IMR-90 (cell line): ENCODE data around the gene USP16. TPM values are rescaled to one million over a fixed set of nuclear protein-coding genes. Genes with fewer than 3 reads are reported as not detected.
"Not testable (repeated sequence)": the region's sequence is repeated elsewhere in the genome, so short reads cannot be mapped to it uniquely, and the experiment has no call there.

Source experiments
- ATAC-seq: fragments of 200-7000 bp; cut with Tn5 transposase; 2 replicates; pipeline ENCODE4 v1.9.1; 2020; ENCODE audit warnings: low read depth, mild to moderate bottlenecking, moderate library complexity
- BruUV-seq: library from RNA; stranded (reverse); fragments of 400-500 nt; replicated peaks from 2 replicates; lab custom pipeline; 2021; lab: Mats Ljungman, UMichigan
- CTCF ChIA-PET: fragments of 300-600 bp; formaldehyde crosslinking; extraction: SDS; loops from one replicate; lab custom pipeline; 2021; ENCODE audit warnings: antibody characterized with exemption; lab: Yijun Ruan, JAX
- POLR2A ChIA-PET: fragments of 300-600 bp; sonication (Branson Sonifier 250); formaldehyde crosslinking; loops from one replicate; lab custom pipeline; 2022; ENCODE audit warnings: antibody characterized with exemption; ENCODE audit not compliant: unreplicated experiment; lab: Charles Lee
- DNase-seq: peaks from one replicate; pipeline ENCODE4 v3.0.0; 2013
- H2AFZ ChIP-seq: replicated peaks from 2 replicates; pipeline ENCODE3; 2013; ENCODE audit warnings: low read length, mild to moderate bottlenecking; ENCODE audit not compliant: poor library complexity
- H2AK5ac ChIP-seq: 2 replicates; pipeline ENCODE4 v1.6.1; 2013; ENCODE audit warnings: low read depth, low read length, inconsistent platforms
- H2AK9ac ChIP-seq: replicated peaks from 2 replicates; pipeline ENCODE3; 2013; ENCODE audit warnings: mild to moderate bottlenecking, low read depth, low read length, moderate library complexity; ENCODE audit not compliant: poor library complexity
- H2BK120ac ChIP-seq: 2 replicates; pipeline ENCODE4 v1.6.1; 2013; ENCODE audit warnings: low read depth, low read length, inconsistent platforms
- H2BK15ac ChIP-seq: 3 replicates; pipeline ENCODE4 v1.6.1; 2013; ENCODE audit warnings: low read depth, low read length, inconsistent platforms
- H2BK20ac ChIP-seq: 2 replicates; pipeline ENCODE4 v1.6.1; 2013; ENCODE audit warnings: low read depth, mild to moderate bottlenecking, inconsistent platforms, low read length, moderate library complexity
- H2BK5ac ChIP-seq: 2 replicates; pipeline ENCODE4 v1.6.1; 2013; ENCODE audit warnings: mild to moderate bottlenecking, low read depth, low read length, inconsistent platforms; ENCODE audit not compliant: poor library complexity, severe bottlenecking
- H3K14ac ChIP-seq: replicated peaks from 2 replicates; pipeline ENCODE4 v1.6.1; 2013; ENCODE audit warnings: low read depth, low read length, inconsistent platforms
- H3K18ac ChIP-seq: 2 replicates; pipeline ENCODE4 v1.6.1; 2013; ENCODE audit warnings: low read depth, low read length, control low read depth
- H3K23ac ChIP-seq: 2 replicates; pipeline ENCODE4 v1.6.1; 2013; ENCODE audit warnings: low read depth, low read length, inconsistent platforms
- H3K27ac ChIP-seq: 2 replicates; pipeline ENCODE4 v1.5.1; 2013; ENCODE audit warnings: mild to moderate bottlenecking, control low read depth, low read length; ENCODE audit not compliant: insufficient read depth
- H3K27me3 ChIP-seq: 2 replicates; pipeline ENCODE4 v1.6.1; 2013; ENCODE audit warnings: low read length; ENCODE audit not compliant: control insufficient read depth, insufficient read depth
- H3K36me3 ChIP-seq: 2 replicates; pipeline ENCODE4 v1.6.1; 2013; ENCODE audit warnings: low read length, mixed read lengths; ENCODE audit not compliant: control insufficient read depth, insufficient read depth
- H3K4ac ChIP-seq: 2 replicates; pipeline ENCODE4 v1.6.1; 2013; ENCODE audit warnings: low read depth, low read length, inconsistent platforms
- H3K4me1 ChIP-seq: 2 replicates; pipeline ENCODE4 v1.6.1; 2013; ENCODE audit warnings: low read length, mixed read lengths; ENCODE audit not compliant: control insufficient read depth, insufficient read depth
- H3K4me2 ChIP-seq: 2 replicates; pipeline ENCODE4 v1.6.1; 2013; ENCODE audit warnings: low read depth, mild to moderate bottlenecking, control low read depth, low read length, moderate library complexity
- H3K4me3 ChIP-seq: 2 replicates; pipeline ENCODE4 v1.5.1; 2013; ENCODE audit warnings: low read depth, mild to moderate bottlenecking, control low read depth, low read length, moderate library complexity; ENCODE audit not compliant: insufficient read depth
- H3K56ac ChIP-seq: 2 replicates; pipeline ENCODE4 v1.6.1; 2013; ENCODE audit warnings: low read length, inconsistent platforms; ENCODE audit not compliant: insufficient read depth; ENCODE audit errors: extremely low read depth
- H3K79me1 ChIP-seq, 2 experiments: 2 replicates each; pipeline ENCODE4 v1.6.1; 2013; ENCODE audit warnings: low read length in 2 of 2, inconsistent platforms in 1 of 2, low read depth in 1 of 2
- H3K9ac ChIP-seq: 2 replicates; pipeline ENCODE4 v1.6.1; 2013; ENCODE audit warnings: low read depth, low read length, control low read depth
- H3K9me1 ChIP-seq: 2 replicates; pipeline ENCODE4 v1.6.1; 2013; ENCODE audit warnings: low read length, inconsistent platforms; ENCODE audit not compliant: insufficient read depth
- H3K9me3 ChIP-seq: 2 replicates; pipeline ENCODE4 v1.6.1; 2013; ENCODE audit warnings: low read length; ENCODE audit not compliant: control insufficient read depth, insufficient read depth
- H4K20me1 ChIP-seq: 2 replicates; pipeline ENCODE4 v1.6.1; 2013; ENCODE audit warnings: low read length, inconsistent platforms; ENCODE audit not compliant: insufficient read depth
- H4K5ac ChIP-seq: 2 replicates; pipeline ENCODE4 v1.6.1; 2013; ENCODE audit warnings: mild to moderate bottlenecking, low read depth, low read length, control low read depth
- H4K8ac ChIP-seq, 2 experiments: 2 replicates each; pipeline ENCODE4 v1.6.1; 2013; ENCODE audit warnings: low read depth in 2 of 2, low read length in 2 of 2, control low read depth in 1 of 2, inconsistent platforms in 1 of 2
- H4K91ac ChIP-seq: 2 replicates; pipeline ENCODE4 v1.6.1; 2013; ENCODE audit warnings: low read depth, low read length, inconsistent platforms; ENCODE audit not compliant: insufficient read depth
- BHLHE40 ChIP-seq: fragments of 150-350 bp; IDR thresholded peaks from 2 replicates; pipeline ENCODE4 v1.6.1; 2016; ENCODE audit warnings: mild to moderate bottlenecking, low read depth, low read length
- WGBS, 2 experiments: methylation state at CpG; one replicate each; pipeline versions ENCODE4 v1.1.5 to v1.1.7; 2013; ENCODE audit warnings: missing lambda C conversion rate in 2 of 2; ENCODE audit not compliant: insufficient read length in 1 of 2; ENCODE audit errors: extremely low coverage in 2 of 2; 5-methylcytosine and 5-hydroxymethylcytosine counted together
- dilution Hi-C: fragments of 300-500 bp; cut with HindIII; formaldehyde crosslinking; loops from one replicate; pipeline ENCODE4 v1.14.3; 2018; ENCODE audit warnings: low sequenced_read_pairs; ENCODE audit not compliant: unreplicated experiment
- in situ Hi-C: fragments of 300-500 bp; cut with MboI; formaldehyde crosslinking; loops from 3 replicates; pipeline ENCODE4 v1.14.3; 2019; ENCODE audit warnings: low sequenced_read_pairs, inconsistent platforms, mixed read lengths
- intact Hi-C: fragments of 100-400 bp; cut with micrococcal nuclease; formaldehyde crosslinking; loops from 2 replicates; pipeline ENCODE4 v1.10.0; 2022
- polyA plus RNA-seq, 3 experiments: library from polyadenylated mRNA; depleted of rRNA; stranded (reverse); fragments of >200 nt; gene quantifications; 2 replicates each; pipeline ENCODE4 v1.2.3, GENCODE V29; 2012; ENCODE audit warnings: low replicate concordance in 1 of 3
- total RNA-seq: library from RNA; depleted of rRNA; stranded (reverse); fragments of >200 nt; gene quantifications from 2 replicates; pipeline ENCODE4 v1.2.3, GENCODE V29; 2012

Gene USP16
- total and polyA plus RNA-seq, 2 of the 4 experiments (the other 2 are of a cell fraction) = 15.5 to 28.7 TPM

GRCh38 chr21:29075706-29076466 lies 51.4 kb downstream of the USP16 start:
- Histone ChIP-seq H3K56ac (no peak overlapping the region), H2BK15ac (peak overlapping the region; percentile 15; the same call in 1 of the 3 replicates), H2AFZ (no peak overlapping the region), H3K27me3 (no peaks in the 10 kb centered on the region), H2BK120ac (peak overlapping the region; percentile 74), H2BK20ac (peak overlapping the region; percentile 63), H4K91ac (peak overlapping the region; percentile 46; the same call in 1 of the 2 replicates), H3K9ac (no peak overlapping the region), H3K4me2 (no peak overlapping the region), H4K8ac (peak overlapping the region in 1 of 2 experiments; percentile 68; a peak in 3 of 4 replicates), H3K4me1 (peaks cover 13% of the 10 kb centered on the region), H2AK5ac (peak overlapping the region; percentile 74; the same call in 1 of the 2 replicates), H3K27ac (no peak overlapping the region), H2BK5ac (peak overlapping the region; percentile 81), H3K4ac (peak overlapping the region; percentile 57; the same call in 1 of the 2 replicates), H3K18ac (peak overlapping the region; percentile 49; the same call in 1 of the 2 replicates), H4K5ac (peak overlapping the region; percentile 3; the same call in 1 of the 2 replicates), H3K9me3 (no peaks in the 10 kb centered on the region), H4K20me1 (peaks cover 26% of the 10 kb centered on the region), H3K14ac (no peak overlapping the region), H3K36me3 (no peaks in the 10 kb centered on the region), H3K9me1 (peaks cover 9% of the 10 kb centered on the region), H3K4me3 (no peak overlapping the region), H3K79me1 (peaks cover 0 to 23% of the 10 kb centered on the region in 2 experiments; a peak in 2 of 4 replicates), H2AK9ac (no peak overlapping the region), H3K23ac (peak overlapping the region; percentile 69; the same call in 1 of the 2 replicates)
- intact Hi-C loops (no loop called here), in situ Hi-C loops (loop anchor here (25.0 kb wide), 1 partner anchor 2011 kb away; no protein-coding TSS in a partner anchor), dilution Hi-C loops (no loop called here)
- BruUV-seq = no TSS peak
- ChIA-PET CTCF (interaction anchor here (1.4 kb wide), 1 partner anchor 14 kb away, joined by 4 read pairs; no protein-coding TSS in a partner anchor), POLR2A (no interaction called here)
- ATAC-seq (no peak), DNase-seq (peak; percentile 35)
- WGBS, 2 experiments = 75% methylated on average over 2 of the region's 9 CpGs; no CpG with 5 or more reads in 1 of the 2 experiments
- TF ChIP-seq BHLHE40 = no peak

DNA sequence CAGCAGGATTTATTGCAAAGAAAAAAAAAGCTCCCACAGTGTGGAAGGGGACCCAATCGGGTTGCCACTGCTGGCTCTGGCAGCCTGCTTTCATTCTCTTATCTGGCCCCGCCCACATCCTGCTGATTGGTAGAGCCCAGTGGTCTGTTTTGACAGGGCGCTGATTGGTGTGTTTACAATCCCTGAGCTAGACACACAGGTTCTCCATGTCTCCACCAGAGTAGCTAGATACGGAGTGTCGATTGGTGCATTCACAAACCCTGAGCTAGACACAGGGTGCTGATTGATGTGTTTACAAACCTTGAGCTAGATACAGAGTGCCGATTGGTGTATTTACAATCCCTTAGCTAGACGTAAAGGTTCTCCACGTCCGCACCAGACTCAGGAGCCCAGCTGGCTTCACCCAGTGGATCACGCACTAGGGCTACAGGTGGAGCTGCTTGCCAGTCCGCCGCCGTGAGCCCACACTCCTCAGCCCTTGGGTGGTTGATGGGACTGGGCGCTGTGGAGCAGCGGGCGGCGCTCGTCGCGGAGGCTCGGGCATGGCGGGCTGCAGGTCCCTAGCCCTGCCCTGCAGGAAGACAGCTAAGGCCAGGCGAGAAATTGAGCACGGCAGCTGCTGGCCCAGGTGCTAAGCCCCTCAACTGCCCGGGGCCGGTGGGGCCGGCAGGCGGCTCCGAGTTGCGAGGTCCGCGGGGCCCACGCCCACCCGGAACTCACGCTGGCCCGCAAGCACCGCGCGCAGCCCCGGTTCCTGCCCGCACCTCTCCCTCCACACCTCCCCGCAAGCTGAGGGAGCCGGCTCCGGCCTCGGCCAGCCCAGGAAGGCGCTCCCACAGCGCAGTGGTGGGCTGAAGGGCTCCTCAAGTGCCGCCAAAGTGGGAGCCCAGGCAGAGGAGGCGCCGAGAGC lies 52.5 kb downstream of the USP16 start:
- H3K4me1 ChIP-seq, H2AK9ac ChIP-seq, BruUV-seq, H3K27me3 ChIP-seq, DNase-seq, H3K9me3 ChIP-seq, POLR2A ChIA-PET, H3K36me3 ChIP-seq, H3K9me1 ChIP-seq, dilution Hi-C loops, intact Hi-C loops: not testable (repeated sequence)
- peak overlapping the region; percentile 96; the same call in 1 of the 2 replicates for H3K14ac ChIP-seq
- CTCF ChIA-PET = interaction anchor here (0.7 to 1.4 kb wide), 2 partner anchors 13 to 59 kb away, joined by 4 to 5 read pairs; no protein-coding TSS in a partner anchor
- H3K4me2 ChIP-seq = peak overlapping the region; percentile 95
- peak overlapping the region; percentile 62 for H3K27ac ChIP-seq
- in situ Hi-C loops = loop anchor here (25.0 kb wide), 1 partner anchor 2010 kb away; no protein-coding TSS in a partner anchor
- peak overlapping the region; percentile 73 for H2BK5ac ChIP-seq
- peak overlapping the region; percentile 80 for H4K91ac ChIP-seq
- H3K4me3 ChIP-seq = peak overlapping the region; percentile 35
- H3K9ac ChIP-seq = peak overlapping the region; percentile 64
- peak overlapping the region; percentile 83 for H3K4ac ChIP-seq
- WGBS, 2 experiments = 36% methylated on average over 10 of the region's 50 CpGs; no CpG with 5 or more reads in 1 of the 2 experiments
- H2AFZ ChIP-seq = peak overlapping the region; percentile 82
- peak overlapping the region; percentile 84; the same call in 1 of the 2 replicates for H3K23ac ChIP-seq
- H2BK120ac ChIP-seq = peak overlapping the region; percentile 93; the same call in 1 of the 2 replicates
- ATAC-seq = peak; percentile 1
- peak overlapping the region; percentile 83; the same call in 1 of the 2 replicates for H2BK20ac ChIP-seq
- H4K5ac ChIP-seq = peak overlapping the region; percentile 93
- peaks cover 15% of the 10 kb centered on the region for H4K20me1 ChIP-seq
- H2BK15ac ChIP-seq = peak overlapping the region; percentile 48; the same call in 1 of the 3 replicates
- peak overlapping the region; percentile 96 for H3K18ac ChIP-seq
- peak overlapping the region; percentile 54 to 83; a peak in 3 of 4 replicates for H4K8ac ChIP-seq
- peaks cover 0 to 18% of the 10 kb centered on the region in 2 experiments; a peak in 2 of 4 replicates for H3K79me1 ChIP-seq
- H3K56ac ChIP-seq = peak overlapping the region; percentile 82; the same call in 1 of the 2 replicates
- H2AK5ac ChIP-seq = peak overlapping the region; percentile 43
